Neural cell (in vitro differentiated cells): ENCODE measurements around the gene B3GNT3.

Source experiments
- POLR2AphosphoS5 ChIP-seq: IDR thresholded peaks from 2 replicates; pipeline ENCODE4 v1.6.1; 2012
- TAF1 ChIP-seq: IDR thresholded peaks from 2 replicates; pipeline ENCODE4 v1.6.1; 2012; ENCODE audit warnings: low read depth
- TF ChIP-seq, protein P1 (sequence below): fragments of 450-650 bp; IDR thresholded peaks from 2 replicates; pipeline ENCODE4 v1.5.1; 2014; ENCODE audit warnings: antibody characterized with exemption, mild to moderate bottlenecking, moderate library complexity; ENCODE audit not compliant: poor library complexity, severe bottlenecking

DNA sequence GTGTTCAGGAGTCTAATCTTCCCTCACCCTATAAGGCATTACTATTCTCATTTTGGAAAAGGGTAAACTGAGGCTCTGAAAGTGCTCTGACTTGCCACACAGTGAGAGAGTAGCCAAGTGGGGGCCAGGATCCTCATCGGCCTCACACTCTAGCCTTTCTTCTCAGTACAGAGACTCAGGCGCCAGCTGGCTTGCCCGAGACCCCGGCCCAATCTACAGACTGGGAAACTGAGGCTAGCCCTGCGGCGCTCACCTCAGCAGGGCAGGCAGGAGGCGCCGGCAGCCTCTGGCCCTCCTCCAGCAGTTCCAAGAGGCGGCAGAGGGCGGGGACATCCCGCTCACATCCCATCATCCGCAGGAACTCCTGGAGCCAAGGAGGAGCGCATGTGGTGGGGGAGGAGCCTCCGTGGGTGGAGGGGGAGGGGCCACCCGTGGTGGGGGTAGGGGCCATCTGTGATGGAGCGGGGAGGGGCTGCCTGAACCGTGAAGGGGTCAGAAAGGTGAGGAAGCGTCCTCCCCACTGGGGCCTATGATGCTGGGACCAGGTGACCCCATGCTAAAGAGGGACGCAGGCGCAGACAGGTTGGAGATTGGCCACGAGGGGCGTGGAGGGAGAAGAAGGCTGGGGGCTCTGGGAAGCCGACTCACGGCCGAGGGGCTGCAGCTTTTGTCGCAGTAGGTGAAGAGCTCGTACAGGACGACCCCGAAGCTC, 35.1 kb downstream of the B3GNT3 start:
- TF ChIP-seq, protein P1, sequence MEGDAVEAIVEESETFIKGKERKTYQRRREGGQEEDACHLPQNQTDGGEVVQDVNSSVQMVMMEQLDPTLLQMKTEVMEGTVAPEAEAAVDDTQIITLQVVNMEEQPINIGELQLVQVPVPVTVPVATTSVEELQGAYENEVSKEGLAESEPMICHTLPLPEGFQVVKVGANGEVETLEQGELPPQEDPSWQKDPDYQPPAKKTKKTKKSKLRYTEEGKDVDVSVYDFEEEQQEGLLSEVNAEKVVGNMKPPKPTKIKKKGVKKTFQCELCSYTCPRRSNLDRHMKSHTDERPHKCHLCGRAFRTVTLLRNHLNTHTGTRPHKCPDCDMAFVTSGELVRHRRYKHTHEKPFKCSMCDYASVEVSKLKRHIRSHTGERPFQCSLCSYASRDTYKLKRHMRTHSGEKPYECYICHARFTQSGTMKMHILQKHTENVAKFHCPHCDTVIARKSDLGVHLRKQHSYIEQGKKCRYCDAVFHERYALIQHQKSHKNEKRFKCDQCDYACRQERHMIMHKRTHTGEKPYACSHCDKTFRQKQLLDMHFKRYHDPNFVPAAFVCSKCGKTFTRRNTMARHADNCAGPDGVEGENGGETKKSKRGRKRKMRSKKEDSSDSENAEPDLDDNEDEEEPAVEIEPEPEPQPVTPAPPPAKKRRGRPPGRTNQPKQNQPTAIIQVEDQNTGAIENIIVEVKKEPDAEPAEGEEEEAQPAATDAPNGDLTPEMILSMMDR = peak; percentile 25
- TF ChIP-seq TAF1 (no peak), POLR2AphosphoS5 (peak; percentile 51)
